Ishikawa (cell line): Measurements from ENCODE around the gene MTNR1B.

Experiments
- CEBPB ChIP-seq: IDR thresholded peaks from 2 replicates; pipeline ENCODE4 v1.6.1; 2012
- CREB1 ChIP-seq: IDR thresholded peaks from 2 replicates; pipeline ENCODE4 v1.6.1; 2012; ENCODE audit warnings: low read depth
- EGR1 ChIP-seq: IDR thresholded peaks from 2 replicates; pipeline ENCODE4 v1.6.1; 2012
- EP300 ChIP-seq: IDR thresholded peaks from 2 replicates; pipeline ENCODE4 v1.6.1; 2012; ENCODE audit warnings: borderline replicate concordance
- FOXM1 ChIP-seq: IDR thresholded peaks from 2 replicates; pipeline ENCODE4 v1.6.1; 2012; ENCODE audit warnings: low read depth, borderline replicate concordance
- MAX ChIP-seq: IDR thresholded peaks from 2 replicates; pipeline ENCODE4 v1.6.1; 2012
- NFIC ChIP-seq: IDR thresholded peaks from 2 replicates; pipeline ENCODE4 v1.6.1; 2012
- RAD21 ChIP-seq: IDR thresholded peaks from 2 replicates; pipeline ENCODE4 v1.6.1; 2012; ENCODE audit warnings: low read depth
- TAF1 ChIP-seq: IDR thresholded peaks from 2 replicates; pipeline ENCODE4 v1.6.1; 2012; ENCODE audit warnings: low read depth, mild to moderate bottlenecking
- TCF12 ChIP-seq: IDR thresholded peaks from 2 replicates; pipeline ENCODE4 v1.6.1; 2012; ENCODE audit warnings: low read depth
- TEAD4 ChIP-seq: IDR thresholded peaks from 2 replicates; pipeline ENCODE4 v1.6.1; 2012
- USF1 ChIP-seq: IDR thresholded peaks from 2 replicates; pipeline ENCODE4 v1.6.1; 2012
- YY1 ChIP-seq: IDR thresholded peaks from 2 replicates; pipeline ENCODE4 v1.6.1; 2012; ENCODE audit warnings: low read depth
- ZBTB7A ChIP-seq: IDR thresholded peaks from 2 replicates; pipeline ENCODE4 v1.6.1; 2012; ENCODE audit warnings: low read depth
- TF ChIP-seq, protein P1 (sequence below): IDR thresholded peaks from 2 replicates; pipeline ENCODE4 v1.6.1; 2012; ENCODE audit warnings: low read depth, mild to moderate bottlenecking

The MTNR1B gene

GRCh38 chr11:92964471-92964870, 5.0 kb upstream of the MTNR1B start:
- no peak for TF ChIP-seq CEBPB
- no peak for TF ChIP-seq TCF12
- no peak for TF ChIP-seq USF1
- no peak for TF ChIP-seq YY1
- TF ChIP-seq, protein P1, sequence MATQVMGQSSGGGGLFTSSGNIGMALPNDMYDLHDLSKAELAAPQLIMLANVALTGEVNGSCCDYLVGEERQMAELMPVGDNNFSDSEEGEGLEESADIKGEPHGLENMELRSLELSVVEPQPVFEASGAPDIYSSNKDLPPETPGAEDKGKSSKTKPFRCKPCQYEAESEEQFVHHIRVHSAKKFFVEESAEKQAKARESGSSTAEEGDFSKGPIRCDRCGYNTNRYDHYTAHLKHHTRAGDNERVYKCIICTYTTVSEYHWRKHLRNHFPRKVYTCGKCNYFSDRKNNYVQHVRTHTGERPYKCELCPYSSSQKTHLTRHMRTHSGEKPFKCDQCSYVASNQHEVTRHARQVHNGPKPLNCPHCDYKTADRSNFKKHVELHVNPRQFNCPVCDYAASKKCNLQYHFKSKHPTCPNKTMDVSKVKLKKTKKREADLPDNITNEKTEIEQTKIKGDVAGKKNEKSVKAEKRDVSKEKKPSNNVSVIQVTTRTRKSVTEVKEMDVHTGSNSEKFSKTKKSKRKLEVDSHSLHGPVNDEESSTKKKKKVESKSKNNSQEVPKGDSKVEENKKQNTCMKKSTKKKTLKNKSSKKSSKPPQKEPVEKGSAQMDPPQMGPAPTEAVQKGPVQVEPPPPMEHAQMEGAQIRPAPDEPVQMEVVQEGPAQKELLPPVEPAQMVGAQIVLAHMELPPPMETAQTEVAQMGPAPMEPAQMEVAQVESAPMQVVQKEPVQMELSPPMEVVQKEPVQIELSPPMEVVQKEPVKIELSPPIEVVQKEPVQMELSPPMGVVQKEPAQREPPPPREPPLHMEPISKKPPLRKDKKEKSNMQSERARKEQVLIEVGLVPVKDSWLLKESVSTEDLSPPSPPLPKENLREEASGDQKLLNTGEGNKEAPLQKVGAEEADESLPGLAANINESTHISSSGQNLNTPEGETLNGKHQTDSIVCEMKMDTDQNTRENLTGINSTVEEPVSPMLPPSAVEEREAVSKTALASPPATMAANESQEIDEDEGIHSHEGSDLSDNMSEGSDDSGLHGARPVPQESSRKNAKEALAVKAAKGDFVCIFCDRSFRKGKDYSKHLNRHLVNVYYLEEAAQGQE, result no peak
- no peak for TF ChIP-seq FOXM1

DNA sequence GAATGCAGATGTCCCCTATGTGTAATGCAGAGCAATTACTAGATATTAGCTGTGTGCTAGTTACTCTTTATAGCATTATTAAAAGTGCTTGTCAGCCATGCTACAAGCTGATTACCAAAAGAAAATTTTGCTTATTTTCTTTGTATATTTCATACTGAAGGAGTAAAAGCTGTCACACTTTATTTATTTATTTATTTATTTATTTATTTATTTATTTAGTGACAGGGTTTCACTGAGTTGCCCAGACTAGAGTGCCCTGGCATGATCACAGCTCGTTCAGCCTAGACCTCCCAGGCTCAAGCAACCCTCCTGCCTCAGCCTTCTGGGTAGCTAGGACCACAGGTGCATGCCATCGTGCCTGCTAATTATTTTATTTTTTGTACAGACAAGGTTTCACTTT, 4.3 kb upstream of the MTNR1B start:
- TF ChIP-seq YY1 (no peak), NFIC (no peak), EGR1 (no peak), TEAD4 (no peak), MAX (no peak), CREB1 (no peak), ZBTB7A (no peak), RAD21 (no peak), EP300 (no peak), TCF12 (no peak), USF1 (no peak), CEBPB (no peak), TAF1 (no peak), FOXM1 (no peak)
- TF ChIP-seq, protein P1, result no peak

DNA sequence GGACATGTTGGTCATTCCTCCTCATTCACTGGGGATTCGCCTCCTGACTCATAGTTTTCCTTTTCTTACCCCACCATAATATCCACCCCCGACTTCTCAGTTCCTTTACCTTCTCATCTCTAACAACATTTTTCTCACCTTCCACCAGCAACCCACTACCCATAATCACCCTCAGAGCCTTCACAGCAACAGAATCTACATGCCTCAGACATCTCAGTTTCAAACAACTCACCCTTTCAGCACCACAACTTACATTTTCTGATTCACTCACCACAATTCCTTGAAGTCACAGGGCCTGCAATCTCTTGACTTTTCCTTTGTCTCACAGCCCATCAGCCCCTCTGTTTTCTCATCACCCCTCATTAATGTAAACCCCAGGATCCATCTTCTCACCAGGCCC, 2.3 kb upstream of the MTNR1B start:
- no peak for TF ChIP-seq CEBPB
- no peak for TF ChIP-seq CREB1
- TF ChIP-seq TAF1, result no peak
- TF ChIP-seq NFIC, result no peak
- no peak for TF ChIP-seq MAX
- no peak for TF ChIP-seq TEAD4
- TF ChIP-seq, protein P1, result no peak
- no peak for TF ChIP-seq EGR1
- no peak for TF ChIP-seq EP300
- TF ChIP-seq YY1, result no peak
- no peak for TF ChIP-seq USF1
- no peak for TF ChIP-seq RAD21

GRCh38 chr11:92967867-92968266, 1.6 kb upstream of the MTNR1B start:
- TF ChIP-seq RAD21, result no peak
- TF ChIP-seq MAX, result no peak
- TF ChIP-seq EP300, result no peak
- no peak for TF ChIP-seq ZBTB7A
- no peak for TF ChIP-seq TAF1
- no peak for TF ChIP-seq CEBPB
- no peak for TF ChIP-seq YY1
- no peak for TF ChIP-seq CREB1
- no peak for TF ChIP-seq EGR1
- TF ChIP-seq USF1, result no peak
